GM19193 (cell line): ENCODE measurements around the gene RAB6A.

Experiments used
- POLR2A ChIP-seq: IDR thresholded peaks from 4 replicates; pipeline ENCODE4 v1.6.1; 2011; ENCODE audit not compliant: insufficient read depth, insufficient read length; ENCODE audit errors: extremely low read depth

RAB6A gene

GRCh38 chr11:73760679-73761402 is at the start of gene RAB6A:
TSS of gene RAB6A (minus strand) at chr11:73761074. CDS start at chr11:73760635, 439 bp downstream.
- peak; percentile 91 for TF ChIP-seq POLR2A

DNA sequence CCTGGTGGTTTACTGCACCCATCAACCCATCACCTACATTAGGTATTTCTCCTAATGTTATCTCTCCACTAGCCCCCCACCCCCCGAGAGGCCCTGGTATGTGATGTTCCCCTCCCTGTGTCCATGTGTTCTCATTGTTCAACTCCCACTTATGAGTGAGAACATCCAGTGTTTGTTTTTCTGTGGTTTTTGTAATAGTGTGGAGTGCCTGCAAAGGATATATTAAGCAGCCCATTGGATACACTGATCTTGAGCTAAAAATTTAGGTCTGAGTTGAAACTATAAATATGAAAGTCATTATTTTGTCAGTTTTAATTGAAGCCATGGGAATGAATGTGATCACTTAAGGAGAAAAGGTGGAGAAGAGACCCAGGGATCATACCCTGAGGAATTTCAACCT is 49.8 kb upstream of the RAB6A start:
- TF ChIP-seq POLR2A = no peak

DNA sequence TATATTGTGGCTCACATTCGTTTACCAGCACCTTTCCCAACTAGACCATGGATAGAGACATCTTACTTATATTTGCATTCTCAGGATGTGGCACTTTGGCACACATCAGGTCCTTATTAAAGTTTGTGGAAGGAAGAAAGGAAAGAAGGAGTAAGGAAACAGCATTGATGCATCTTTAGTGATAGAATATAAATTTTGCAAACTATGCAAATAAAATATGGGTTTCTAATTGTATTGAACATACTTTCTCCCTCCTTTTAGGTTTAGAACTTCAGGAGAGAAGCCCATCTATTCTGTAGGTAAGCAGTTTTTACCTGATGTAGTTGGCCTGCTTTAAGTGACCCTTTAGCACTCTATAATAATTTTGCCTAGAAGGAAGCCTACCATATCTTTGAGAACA is 47.2 kb upstream of the RAB6A start:
- no peak for TF ChIP-seq POLR2A

DNA sequence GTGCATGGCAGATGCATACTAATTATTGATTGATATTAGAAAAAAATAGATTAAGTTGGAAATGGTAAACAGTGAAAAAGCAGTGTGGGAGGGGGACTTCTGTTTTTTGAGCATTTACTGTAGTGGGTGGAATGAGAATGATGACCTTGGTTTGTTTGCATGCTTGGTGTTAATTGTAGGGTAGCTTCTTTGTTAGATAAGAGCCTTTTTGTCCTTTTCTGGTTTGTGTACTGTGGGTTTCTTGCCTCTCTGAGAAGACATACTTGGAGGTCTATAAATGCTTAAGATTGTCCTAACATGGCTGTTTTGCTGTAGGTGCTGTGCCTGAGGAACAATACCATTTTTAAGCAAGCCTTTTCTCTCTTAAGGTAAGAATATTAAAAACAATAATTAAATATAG is 43.8 kb upstream of the RAB6A start:
- TF ChIP-seq POLR2A = no peak

- TF ChIP-seq POLR2A = no peak
Measured at GRCh38 chr11:73801136-73801535, 40.3 kb upstream of the RAB6A start.

DNA sequence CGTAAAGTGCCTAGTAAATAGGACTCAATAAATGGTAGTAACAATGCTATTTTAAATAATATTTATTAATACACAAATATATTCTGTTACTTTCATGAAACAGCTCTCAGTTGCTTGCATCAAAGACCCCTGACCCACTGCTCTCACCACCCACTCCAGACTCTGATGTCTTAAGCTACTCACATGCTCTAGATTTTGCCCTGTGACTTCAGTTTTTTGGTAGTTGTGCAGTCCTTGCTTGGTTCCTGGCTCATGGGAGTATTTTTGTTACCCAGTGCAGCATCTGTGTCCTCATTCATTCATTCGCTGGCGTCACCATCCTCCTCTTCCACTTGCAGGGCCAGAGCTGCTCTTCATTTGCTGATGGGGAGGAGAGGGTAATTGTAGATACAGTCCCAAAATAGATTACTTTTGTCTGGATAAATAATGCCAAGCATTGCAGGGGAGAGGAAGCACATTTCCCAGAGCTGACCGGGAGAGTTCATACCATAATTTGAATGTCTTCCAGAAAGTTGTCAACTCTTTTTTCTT is 39.5 kb upstream of the RAB6A start:
- TF ChIP-seq POLR2A = no peak

DNA sequence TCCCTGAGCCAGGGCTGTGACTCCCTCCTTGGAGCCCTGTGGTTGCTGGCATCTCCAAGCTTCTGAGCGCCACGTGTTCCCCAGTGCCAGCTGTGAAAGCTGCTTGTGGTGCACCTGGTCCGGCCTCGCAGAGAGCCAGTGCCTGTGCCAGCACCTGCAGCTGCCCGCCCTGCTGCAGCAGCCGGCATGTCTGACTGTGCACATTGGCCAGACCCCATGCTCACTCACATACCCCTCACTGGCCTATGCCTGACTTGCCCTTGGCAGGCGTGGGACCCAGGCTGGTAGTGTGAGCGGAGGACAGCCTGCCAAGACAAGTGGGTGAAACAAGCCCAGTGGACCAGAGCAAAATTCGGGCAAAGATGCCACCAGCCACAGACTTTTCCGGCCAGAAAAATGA is 36.6 kb upstream of the RAB6A start:
- TF ChIP-seq POLR2A = no peak

DNA sequence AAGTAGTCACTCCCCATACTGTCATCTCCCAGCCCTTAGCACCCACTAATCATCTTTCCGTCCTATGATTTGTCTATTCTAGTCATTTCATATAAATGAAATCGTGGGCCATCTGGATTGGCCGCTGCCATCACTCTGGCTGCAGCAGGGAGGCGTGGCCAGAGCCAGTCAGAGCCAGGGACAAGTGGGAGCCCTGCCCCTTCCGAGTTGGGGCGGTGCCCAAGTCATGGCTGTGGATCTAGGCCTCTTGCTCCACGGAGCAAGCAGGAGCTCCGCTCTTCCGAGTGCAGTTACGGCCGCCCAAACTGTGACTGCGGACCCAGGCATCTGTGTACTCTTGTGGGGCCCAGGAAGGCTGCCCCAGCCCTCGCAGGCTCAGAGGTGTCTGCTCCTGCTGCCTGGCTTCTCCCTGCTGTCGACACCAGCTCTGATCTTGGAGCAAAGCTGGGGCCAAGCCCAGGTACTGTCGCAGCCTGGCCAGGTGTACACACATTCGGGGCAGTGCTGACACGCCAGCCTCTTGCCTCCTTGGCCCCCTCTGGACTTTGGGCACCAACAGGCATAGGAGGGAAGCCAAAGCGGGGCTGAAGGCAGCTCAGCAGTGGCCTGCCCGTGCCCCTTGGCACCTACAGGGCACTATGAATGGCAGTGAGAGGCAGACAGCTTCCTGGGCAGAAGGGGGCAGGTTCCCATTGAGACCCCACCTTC is 35.2 kb upstream of the RAB6A start:
- TF ChIP-seq POLR2A = no peak

DNA sequence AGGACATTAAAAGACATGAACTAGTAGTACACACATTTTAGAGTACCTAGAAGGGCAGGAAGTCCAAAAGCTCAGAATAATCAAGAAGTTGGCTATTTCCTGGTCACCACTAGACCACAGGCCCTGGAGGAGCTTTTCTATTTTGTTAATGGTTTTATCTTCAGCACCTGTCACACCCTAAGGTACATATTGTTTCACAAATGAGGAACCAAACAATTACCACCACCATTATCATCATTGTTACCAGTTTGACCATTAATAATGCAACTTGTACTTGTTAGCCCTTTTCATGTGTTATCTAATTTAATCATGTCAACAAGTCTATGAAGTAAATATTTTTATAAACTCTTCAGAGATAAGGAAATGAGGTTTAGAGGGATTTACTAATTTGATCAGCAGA is 31.7 kb upstream of the RAB6A start:
- TF ChIP-seq POLR2A = no peak

DNA sequence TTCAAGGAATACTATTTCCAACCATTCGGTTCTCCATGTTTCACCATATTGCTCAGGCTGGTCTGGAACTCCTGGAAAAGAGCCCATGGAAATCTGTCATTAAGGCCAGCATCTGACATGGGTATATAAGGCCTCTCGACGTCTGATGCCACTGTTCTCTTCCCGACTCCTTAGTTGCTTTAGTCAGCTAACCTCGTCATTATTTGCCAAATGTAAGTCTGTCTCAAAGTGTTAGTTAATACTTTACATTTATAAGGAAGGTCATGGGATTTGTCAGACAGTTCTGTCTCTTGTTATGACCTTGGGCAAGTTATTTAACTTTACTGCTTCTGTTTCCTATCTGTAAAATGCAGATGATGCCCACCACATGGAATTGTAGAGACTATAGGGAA is 28.4 kb upstream of the RAB6A start:
- TF ChIP-seq POLR2A = no peak

DNA sequence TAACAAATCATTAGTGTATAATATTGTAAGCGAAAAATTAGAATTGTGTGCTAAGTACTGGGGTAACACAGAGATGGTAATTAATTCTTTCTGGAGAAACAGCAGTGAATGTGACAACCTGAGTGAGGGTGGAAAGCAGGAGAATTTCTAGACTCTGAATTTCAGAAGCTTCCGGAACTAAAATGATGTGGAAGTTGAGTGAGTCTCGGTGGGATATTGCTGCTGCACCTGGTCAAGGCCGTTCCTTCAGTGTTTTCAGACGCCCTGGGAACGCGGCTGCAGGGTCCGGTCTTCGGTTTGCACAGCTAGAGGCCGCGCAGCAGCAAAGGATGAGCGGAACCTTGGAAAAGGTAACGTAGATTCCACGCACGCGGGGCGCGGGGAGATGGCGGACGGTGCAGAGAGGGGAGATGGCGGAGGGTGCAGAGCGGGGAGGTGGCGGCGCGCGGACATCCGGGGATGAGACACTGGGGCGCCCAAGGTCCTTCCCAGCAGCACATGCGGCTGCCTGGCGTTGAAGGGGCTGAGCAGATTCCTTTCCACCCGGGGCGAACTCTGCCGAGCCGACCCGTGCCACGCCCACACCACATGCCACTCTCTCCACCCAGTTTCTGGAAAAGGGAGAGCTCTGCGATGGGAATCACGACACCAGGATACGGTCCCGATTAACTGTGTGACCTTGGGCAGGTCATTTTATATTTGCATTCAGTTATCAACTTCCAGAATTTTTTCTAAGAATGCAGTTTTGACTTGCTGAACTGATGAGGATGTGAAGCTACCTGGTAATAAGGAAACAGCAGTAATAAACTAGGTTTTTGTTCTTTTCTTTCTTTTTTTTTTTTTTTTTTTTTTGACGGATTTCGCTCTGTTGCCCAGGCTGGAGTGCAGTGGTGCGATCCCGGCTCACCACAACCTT is 27.0 kb upstream of the RAB6A start, which contains the start of gene MRPL48:
TSS of gene MRPL48 (plus strand) at position 232 of the 916 bp plus-strand sequence. CDS start at position 330, 98 bp downstream.
- TF ChIP-seq POLR2A = peak; percentile 82

DNA sequence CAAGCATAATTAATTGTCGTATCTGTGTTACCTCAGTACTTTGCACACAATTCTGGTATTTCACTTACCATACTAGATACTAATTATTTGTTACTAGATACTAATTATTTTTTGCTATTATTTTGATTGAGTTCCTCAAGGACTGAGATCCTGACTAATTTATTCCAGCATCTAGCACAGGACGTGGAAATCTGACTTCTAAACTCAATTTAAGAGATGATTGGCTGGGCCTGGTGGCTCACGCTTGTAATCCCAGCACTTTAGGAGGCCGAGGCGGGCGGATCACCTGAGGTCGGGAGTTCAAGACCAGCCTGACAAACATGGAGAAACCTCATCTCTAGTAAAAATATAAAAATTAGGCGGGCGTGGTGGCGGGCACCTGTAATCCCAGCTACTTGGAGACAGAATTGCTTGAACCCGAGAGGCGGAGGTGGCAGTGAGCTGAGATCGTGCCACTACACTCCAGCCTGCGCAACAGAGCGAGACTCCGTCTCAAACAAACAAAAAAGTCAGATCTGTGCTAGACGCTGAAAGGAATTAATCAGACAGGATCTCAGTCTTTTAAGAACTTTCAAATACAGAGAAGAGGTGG is 26.3 kb upstream of the RAB6A start:
- no peak for TF ChIP-seq POLR2A

- TF ChIP-seq POLR2A = no peak
Measured at GRCh38 chr11:73784734-73785133, 23.9 kb upstream of the RAB6A start.

GRCh38 chr11:73784080-73784634 is 23.3 kb upstream of the RAB6A start:
- TF ChIP-seq POLR2A = no peak
